Fibroblast of skin of left quadriceps (primary cell): Measurements from ENCODE around the gene STIM2.

Experiments
- DNase-seq, 2 experiments: peaks; one replicate each; pipeline ENCODE4 v3.0.0-alpha.2; 2013; ENCODE audit warnings: low read depth in 2 of 2

The STIM2 gene

GRCh38 chr4:26900765-26901164, 40.1 kb downstream of the STIM2 start:
- no peak for DNase-seq

- DNase-seq: no peak
Observed at GRCh38 chr4:26905172-26905571, 44.5 kb downstream of the STIM2 start.

GRCh38 chr4:26907731-26908599, 47.3 kb downstream of the STIM2 start:
- no peak for DNase-seq

GRCh38 chr4:26909369-26909768, 48.7 kb downstream of the STIM2 start:
- no peak for DNase-seq

- DNase-seq: no peak
Observed at GRCh38 chr4:26911254-26911653, 50.6 kb downstream of the STIM2 start.

GRCh38 chr4:26912069-26912468, 51.4 kb downstream of the STIM2 start:
- DNase-seq: no peak

GRCh38 chr4:26912810-26913209, 52.2 kb downstream of the STIM2 start:
- DNase-seq: no peak

GRCh38 chr4:26916195-26916594, 55.6 kb downstream of the STIM2 start:
- no peak for DNase-seq

- no peak for DNase-seq
Observed at GRCh38 chr4:26930964-26931363, 70.3 kb downstream of the STIM2 start.

GRCh38 chr4:26931451-26931850, 70.8 kb downstream of the STIM2 start:
- DNase-seq: no peak

- DNase-seq: peak in 1 of 2 experiments; percentile 3
Observed at GRCh38 chr4:26931966-26932365, 71.3 kb downstream of the STIM2 start.

- DNase-seq: no peak
Observed at GRCh38 chr4:26935397-26935796, 74.8 kb downstream of the STIM2 start.

GRCh38 chr4:26936284-26937065, 75.8 kb downstream of the STIM2 start:
- no peak for DNase-seq

- no peak for DNase-seq
Observed at GRCh38 chr4:26937139-26937538, 76.5 kb downstream of the STIM2 start.

- DNase-seq: no peak
Observed at GRCh38 chr4:26937567-26937966, 76.9 kb downstream of the STIM2 start.

GRCh38 chr4:26938516-26938915, 77.9 kb downstream of the STIM2 start:
- no peak for DNase-seq

- no peak for DNase-seq
Observed at GRCh38 chr4:26941951-26942350, 81.3 kb downstream of the STIM2 start.

GRCh38 chr4:26942871-26943270, 82.2 kb downstream of the STIM2 start:
- DNase-seq: no peak

- no peak for DNase-seq
Observed at GRCh38 chr4:26943391-26943790, 82.8 kb downstream of the STIM2 start.

GRCh38 chr4:26945794-26946193, 85.2 kb downstream of the STIM2 start:
- no peak for DNase-seq

GRCh38 chr4:26947318-26947717, 86.7 kb downstream of the STIM2 start:
- DNase-seq: no peak

GRCh38 chr4:26950446-26950845, 89.8 kb downstream of the STIM2 start:
- DNase-seq: no peak

- no peak for DNase-seq
Observed at GRCh38 chr4:26952891-26953290, 92.2 kb downstream of the STIM2 start.
